Activated naive CD8-positive, alpha-beta T cell treated with anti-CD3 and anti-CD28 coated beads, Interleukin-2, amount 50 U/mL, for 24 hours (primary cell): ENCODE results near the gene DUSP3.

Experiments used
- ATAC-seq: fragments of 150-1000 bp; cut with Tn5 transposase; one replicate; pipeline ENCODE4 v1.10.0; 2021
- DNase-seq: peaks from one replicate; pipeline ENCODE4 v3.0.0; 2021
- H3K27ac Mint-ChIP-seq: one replicate; pipeline ENCODE4 v1.8.0; 2021; ENCODE audit warnings: mild to moderate bottlenecking, mixed read lengths
- H3K27me3 Mint-ChIP-seq: one replicate; pipeline ENCODE4 v1.8.0; 2021; ENCODE audit warnings: mixed read lengths
- H3K36me3 Mint-ChIP-seq: one replicate; pipeline ENCODE4 v1.8.0; 2021; ENCODE audit warnings: low read depth, mixed read lengths
- H3K4me1 Mint-ChIP-seq: one replicate; pipeline ENCODE4 v1.8.0; 2021; ENCODE audit warnings: mixed read lengths
- H3K4me3 Mint-ChIP-seq: one replicate; pipeline ENCODE4 v1.8.0; 2021; ENCODE audit warnings: mild to moderate bottlenecking, moderate library complexity, mixed read lengths
- H3K9me3 Mint-ChIP-seq: one replicate; pipeline ENCODE4 v1.8.0; 2021; ENCODE audit warnings: mixed read lengths

DUSP3 gene

GRCh38 chr17:43768943-43769342 lies 9.8 kb downstream of the DUSP3 start:
- Mint-ChIP-seq H3K4me1 (peaks cover 10% of the 10 kb centered on the region), H3K9me3 (no peaks in the 10 kb centered on the region), H3K27me3 (peaks cover under 1% of the 10 kb centered on the region), H3K27ac (no peak overlapping the region), H3K36me3 (peaks cover 18% of the 10 kb centered on the region), H3K4me3 (no peak overlapping the region)
- no peak for ATAC-seq
- no peak for DNase-seq

- peaks cover 16% of the 10 kb centered on the region for H3K36me3 Mint-ChIP-seq
- H3K27me3 Mint-ChIP-seq: peaks cover 3% of the 10 kb centered on the region
- H3K9me3 Mint-ChIP-seq: no peaks in the 10 kb centered on the region
- H3K4me1 Mint-ChIP-seq: peaks cover 8% of the 10 kb centered on the region
- ATAC-seq (no peak), DNase-seq (no peak)
- no peak overlapping the region for H3K27ac Mint-ChIP-seq
- H3K4me3 Mint-ChIP-seq: no peak overlapping the region
These were observed 10.4 kb downstream of the DUSP3 start for GRCh38 chr17:43768382-43768781.

GRCh38 chr17:43767713-43768059 lies 11.1 kb downstream of the DUSP3 start:
- Mint-ChIP-seq H3K4me1 (peaks cover 2% of the 10 kb centered on the region), H3K27me3 (peaks cover 3% of the 10 kb centered on the region), H3K9me3 (no peaks in the 10 kb centered on the region), H3K36me3 (peaks cover 12% of the 10 kb centered on the region), H3K27ac (no peak overlapping the region), H3K4me3 (no peak overlapping the region)
- no peak for ATAC-seq
- no peak for DNase-seq

GRCh38 chr17:43767053-43767712 lies 11.6 kb downstream of the DUSP3 start:
- H3K4me1 Mint-ChIP-seq: no peaks in the 10 kb centered on the region
- no peaks in the 10 kb centered on the region for H3K9me3 Mint-ChIP-seq
- no peak overlapping the region for H3K4me3 Mint-ChIP-seq
- no peak overlapping the region for H3K27ac Mint-ChIP-seq
- no peak for ATAC-seq
- peaks cover 7% of the 10 kb centered on the region for H3K36me3 Mint-ChIP-seq
- no peak for DNase-seq
- peaks cover 3% of the 10 kb centered on the region for H3K27me3 Mint-ChIP-seq

- Mint-ChIP-seq H3K27ac (no peak overlapping the region), H3K4me1 (no peaks in the 10 kb centered on the region), H3K36me3 (peaks cover 3% of the 10 kb centered on the region), H3K27me3 (peaks cover 3% of the 10 kb centered on the region), H3K4me3 (no peak overlapping the region), H3K9me3 (no peaks in the 10 kb centered on the region)
- DNase-seq: peak; percentile 66
- ATAC-seq: no peak
These were observed 12.2 kb downstream of the DUSP3 start for GRCh38 chr17:43766413-43767052.

GRCh38 chr17:43760254-43760852 lies 18.4 kb downstream of the DUSP3 start:
- Mint-ChIP-seq H3K36me3 (no peaks in the 10 kb centered on the region), H3K4me3 (no peak overlapping the region), H3K27ac (no peak overlapping the region), H3K4me1 (peaks cover 4% of the 10 kb centered on the region), H3K9me3 (no peaks in the 10 kb centered on the region), H3K27me3 (peaks cover 20% of the 10 kb centered on the region)
- DNase-seq: peak; percentile 94
- peak; percentile 84 for ATAC-seq

GRCh38 chr17:43759836-43760235 lies 18.9 kb downstream of the DUSP3 start:
- DNase-seq: no peak
- Mint-ChIP-seq H3K9me3 (no peaks in the 10 kb centered on the region), H3K27ac (no peak overlapping the region), H3K4me3 (no peak overlapping the region), H3K36me3 (no peaks in the 10 kb centered on the region), H3K4me1 (peaks cover 4% of the 10 kb centered on the region), H3K27me3 (peaks cover 20% of the 10 kb centered on the region)
- ATAC-seq: no peak

GRCh38 chr17:43758497-43759174 lies 20.1 kb downstream of the DUSP3 start, which contains the start of gene SOST:
SOST (minus strand) TSS chr17:43758791; CDS start chr17:43758741, 50 bp downstream.
- H3K4me1 Mint-ChIP-seq: peaks cover 8% of the 10 kb centered on the region
- H3K4me3 Mint-ChIP-seq: no peak within 1 kb of the TSS
- no peak for ATAC-seq
- DNase-seq: no peak
- no peak within 1 kb of the TSS for H3K27ac Mint-ChIP-seq
- H3K27me3 Mint-ChIP-seq: peaks cover 28% of the 10 kb centered on the region
- H3K9me3 Mint-ChIP-seq: no peaks in the 10 kb centered on the region
- H3K36me3 Mint-ChIP-seq: no peaks in the 10 kb centered on the region

- ATAC-seq (no peak), DNase-seq (no peak)
- Mint-ChIP-seq H3K4me3 (no peak overlapping the region), H3K27ac (no peak overlapping the region), H3K4me1 (peaks cover 9% of the 10 kb centered on the region), H3K27me3 (peaks cover 32% of the 10 kb centered on the region), H3K36me3 (no peaks in the 10 kb centered on the region), H3K9me3 (no peaks in the 10 kb centered on the region)
These were observed 20.7 kb downstream of the DUSP3 start for GRCh38 chr17:43758086-43758485.

GRCh38 chr17:43757171-43757660 lies 21.6 kb downstream of the DUSP3 start:
- Mint-ChIP-seq H3K9me3 (no peaks in the 10 kb centered on the region), H3K27me3 (peaks cover 39% of the 10 kb centered on the region), H3K27ac (no peak overlapping the region), H3K36me3 (no peaks in the 10 kb centered on the region), H3K4me3 (no peak overlapping the region), H3K4me1 (peaks cover 9% of the 10 kb centered on the region)
- no peak for DNase-seq
- ATAC-seq: no peak

- H3K9me3 Mint-ChIP-seq: no peaks in the 10 kb centered on the region
- H3K36me3 Mint-ChIP-seq: no peaks in the 10 kb centered on the region
- H3K27me3 Mint-ChIP-seq: peaks cover 44% of the 10 kb centered on the region
- ATAC-seq (no peak), DNase-seq (no peak)
- H3K27ac Mint-ChIP-seq: no peak overlapping the region
- no peak overlapping the region for H3K4me3 Mint-ChIP-seq
- peaks cover 9% of the 10 kb centered on the region for H3K4me1 Mint-ChIP-seq
These were observed 22.6 kb downstream of the DUSP3 start for GRCh38 chr17:43756201-43756600.

GRCh38 chr17:43755389-43755875 lies 23.3 kb downstream of the DUSP3 start:
- ATAC-seq (no peak), DNase-seq (no peak)
- no peaks in the 10 kb centered on the region for H3K9me3 Mint-ChIP-seq
- peaks cover 9% of the 10 kb centered on the region for H3K4me1 Mint-ChIP-seq
- H3K36me3 Mint-ChIP-seq: no peaks in the 10 kb centered on the region
- H3K4me3 Mint-ChIP-seq: no peak overlapping the region
- peaks cover 48% of the 10 kb centered on the region for H3K27me3 Mint-ChIP-seq
- no peak overlapping the region for H3K27ac Mint-ChIP-seq

GRCh38 chr17:43754947-43755346 lies 23.8 kb downstream of the DUSP3 start:
- Mint-ChIP-seq H3K27me3 (peaks cover 48% of the 10 kb centered on the region), H3K9me3 (no peaks in the 10 kb centered on the region), H3K36me3 (no peaks in the 10 kb centered on the region), H3K4me3 (no peak overlapping the region), H3K4me1 (peaks cover 8% of the 10 kb centered on the region), H3K27ac (no peak overlapping the region)
- DNase-seq (no peak), ATAC-seq (no peak)

- DNase-seq (no peak), ATAC-seq (no peak)
- Mint-ChIP-seq H3K36me3 (no peaks in the 10 kb centered on the region), H3K4me1 (peaks cover 8% of the 10 kb centered on the region), H3K27ac (no peak overlapping the region), H3K27me3 (peaks cover 52% of the 10 kb centered on the region), H3K9me3 (no peaks in the 10 kb centered on the region), H3K4me3 (no peak overlapping the region)
These were observed 25.2 kb downstream of the DUSP3 start for GRCh38 chr17:43753493-43754129.
